Prostate gland (tissue), 2 donors: Measurements from ENCODE around the gene GOLGA7B. TPM values are rescaled to one million over a fixed set of nuclear protein-coding genes. Genes with fewer than 3 reads are reported as not detected.

Source experiments
- DNase-seq: peaks from one replicate; pipeline ENCODE4 v3.0.0-alpha.2; 2019; ENCODE audit warnings: low spot score
- H3K27ac ChIP-seq, 2 donors: fragments of 200-600 bp; sonication (generic); 2 replicates each; pipeline ENCODE4 v1.5.1; 2017 to 2019
- H3K27me3 ChIP-seq: fragments of 200-600 bp; sonication (generic); replicated peaks from 2 replicates; pipeline ENCODE4 v1.5.1; 2019; ENCODE audit not compliant: insufficient read depth
- H3K36me3 ChIP-seq, 2 donors: fragments of 200-600 bp; sonication (generic); 1 replicate in 1 of 2; 2 replicates in 1 of 2; pipeline versions ENCODE4 v1.5.1 to v1.8.1; 2017 to 2019
- H3K4me1 ChIP-seq: fragments of 200-600 bp; sonication (generic); replicated peaks from 2 replicates; pipeline ENCODE4 v1.5.1; 2019
- H3K4me3 ChIP-seq, 2 donors: fragments of 200-600 bp; sonication (generic); 2 replicates each; pipeline ENCODE4 v1.5.1; 2017 to 2019
- H3K9me3 ChIP-seq: fragments of 200-600 bp; sonication (generic); 2 replicates; pipeline ENCODE4 v1.5.1; 2017
- CTCF ChIP-seq, 4 experiments: fragments of 200-600 bp in 2 of 4; fragments of 450-650 bp in 2 of 4; sonication (generic) in 2 of 4; IDR thresholded peaks; 1 replicate in 3 of 4; 2 replicates in 1 of 4; pipeline ENCODE4 v1.5.1; 2016 to 2019; ENCODE audit warnings: antibody characterized with exemption in 4 of 4, mild to moderate bottlenecking in 2 of 4, moderate library complexity in 2 of 4
- POLR2A ChIP-seq: fragments of 450-650 bp; IDR thresholded peaks from one replicate; pipeline ENCODE4 v1.6.1; 2016; ENCODE audit warnings: antibody characterized with exemption, mild to moderate bottlenecking
- POLR2AphosphoS5 ChIP-seq: sonication (generic); formaldehyde crosslinking; IDR thresholded peaks from one replicate; pipeline ENCODE4 v1.6.1; 2017; ENCODE audit warnings: antibody characterized with exemption
- WGBS: methylation state at CpG from one replicate; pipeline ENCODE4 v1.1.5; 2018; 5-methylcytosine and 5-hydroxymethylcytosine counted together
- intact Hi-C: fragments of 100-400 bp; cut with DNase I; formaldehyde crosslinking; loops from one replicate; pipeline ENCODE4 v1.14.2; 2022
- total RNA-seq, 2 donors: library from RNA; depleted of rRNA; stranded (reverse); fragments of >200 nt; gene quantifications; one replicate each; pipeline ENCODE4 v1.1.0, GENCODE V29; 2016

GOLGA7B gene
- total RNA-seq, 2 donors from 2014 or later, result 0.23 TPM

DNA sequence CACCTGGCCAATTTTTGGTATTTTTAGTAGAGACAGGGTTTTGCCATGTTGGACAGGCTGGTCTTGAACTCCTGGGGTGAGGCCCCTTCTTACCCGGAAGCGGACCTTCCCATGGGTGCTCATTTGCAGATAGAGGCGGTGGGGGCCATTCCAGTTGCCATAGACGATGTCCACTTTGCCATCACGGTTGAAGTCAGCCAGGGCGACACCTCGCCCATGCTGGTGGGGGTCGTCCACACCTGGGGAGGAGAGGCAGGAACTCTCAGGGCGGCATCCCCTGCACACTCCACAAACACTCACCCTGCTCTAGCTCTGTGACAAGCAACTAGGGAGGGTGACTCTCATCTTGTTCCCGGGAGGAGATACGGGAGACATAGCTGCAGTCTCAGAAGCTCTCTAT is 54.9 kb downstream of the GOLGA7B start:
- no peaks in the 10 kb centered on the region for H3K4me1 ChIP-seq
- WGBS, result 89% methylated on average over 11 of the region's 11 CpGs
- H3K27me3 ChIP-seq, result no peaks in the 10 kb centered on the region
- no peaks in the 10 kb centered on the region for H3K36me3 ChIP-seq
- DNase-seq, result no peak
- H3K27ac ChIP-seq, result no peak overlapping the region
- no peak overlapping the region for H3K4me3 ChIP-seq
- H3K9me3 ChIP-seq, result no peaks in the 10 kb centered on the region
- intact Hi-C loops, result no loop called here
- TF ChIP-seq POLR2AphosphoS5, result no peak
- no peak for TF ChIP-seq CTCF (IDR thresholded peaks at IDR 0.05)
- no peak for TF ChIP-seq POLR2A

- H3K27me3 ChIP-seq, result no peaks in the 10 kb centered on the region
- TF ChIP-seq POLR2A (no peak), CTCF (IDR thresholded peaks at IDR 0.05) (no peak), POLR2AphosphoS5 (no peak)
- WGBS, result 88% methylated on average over 8 of the region's 8 CpGs
Measured at GRCh38 chr10:97905276-97905675, 55.6 kb downstream of the GOLGA7B start.

GRCh38 chr10:97907211-97907610 is 57.6 kb downstream of the GOLGA7B start:
- WGBS, result 68% methylated on average over 6 of the region's 6 CpGs
- no peaks in the 10 kb centered on the region for H3K36me3 ChIP-seq
- intact Hi-C loops, result no loop called here

More at GRCh38 chr10:97905276-97905675, 55.6 kb downstream of the GOLGA7B start:
- Histone ChIP-seq H3K27ac (no peak overlapping the region), H3K36me3 (no peaks in the 10 kb centered on the region), H3K9me3 (no peaks in the 10 kb centered on the region), H3K4me1 (no peaks in the 10 kb centered on the region), H3K4me3 (no peak overlapping the region)
- no peak for DNase-seq
- intact Hi-C loops, result no loop called here

GRCh38 chr10:97907830-97908229 is 58.2 kb downstream of the GOLGA7B start:
- Histone ChIP-seq H3K27ac (no peak overlapping the region), H3K36me3 (no peaks in the 10 kb centered on the region), H3K27me3 (no peaks in the 10 kb centered on the region), H3K4me1 (no peaks in the 10 kb centered on the region), H3K9me3 (no peaks in the 10 kb centered on the region), H3K4me3 (no peak overlapping the region)
- WGBS, result 89% methylated on average over 10 of the region's 12 CpGs
- no peak for TF ChIP-seq CTCF (IDR thresholded peaks at IDR 0.05)
- TF ChIP-seq POLR2AphosphoS5, result no peak
- no peak for TF ChIP-seq POLR2A
- intact Hi-C loops, result no loop called here
- DNase-seq, result no peak

More at GRCh38 chr10:97907211-97907610, 57.6 kb downstream of the GOLGA7B start:
- Histone ChIP-seq H3K9me3 (no peaks in the 10 kb centered on the region), H3K27ac (no peak overlapping the region), H3K4me3 (no peak overlapping the region), H3K27me3 (no peaks in the 10 kb centered on the region), H3K4me1 (no peaks in the 10 kb centered on the region)
- TF ChIP-seq CTCF (IDR thresholded peaks at IDR 0.05) (no peak), POLR2AphosphoS5 (no peak), POLR2A (no peak)
- no peak for DNase-seq

DNA sequence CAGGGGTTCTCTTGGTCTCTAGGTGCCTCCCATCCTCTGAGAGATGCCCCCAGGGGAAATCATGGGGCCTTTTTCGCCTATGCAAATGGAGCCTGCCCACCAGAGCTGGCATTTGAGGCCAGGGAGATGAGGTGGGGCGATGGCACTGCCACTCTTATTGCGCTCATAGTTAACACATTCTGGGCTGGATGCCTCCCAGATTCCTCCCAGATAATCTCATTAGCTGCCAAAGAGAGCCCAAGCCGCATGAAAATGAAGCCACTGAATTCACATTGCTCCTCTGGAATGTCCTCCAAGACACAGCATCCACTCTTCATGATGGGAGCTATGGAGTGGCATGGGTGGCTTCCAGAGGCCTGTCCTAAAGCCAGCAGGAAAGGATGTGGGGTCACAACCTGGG is 61.0 kb downstream of the GOLGA7B start:
- no peak overlapping the region for H3K27ac ChIP-seq
- no peaks in the 10 kb centered on the region for H3K9me3 ChIP-seq
- no peaks in the 10 kb centered on the region for H3K4me1 ChIP-seq
- WGBS, result 55% methylated on average over 4 of the region's 4 CpGs
- DNase-seq, result no peak
- no peaks in the 10 kb centered on the region for H3K27me3 ChIP-seq
- H3K4me3 ChIP-seq, result no peak overlapping the region
- TF ChIP-seq CTCF (IDR thresholded peaks at IDR 0.05), result no peak
- TF ChIP-seq POLR2A, result no peak
- TF ChIP-seq POLR2AphosphoS5, result no peak
- intact Hi-C loops, result loop anchor here (10.0 kb wide), 1 partner anchor 404 kb away; no protein-coding TSS in a partner anchor
- no peaks in the 10 kb centered on the region for H3K36me3 ChIP-seq
